OCI-LY1 (cell line): ENCODE measurements around the gene CFL1.

Source experiments
- EZH2 ChIP-seq: fragments of 200-600 bp; sonication (generic), shearing (Covaris generic); IDR thresholded peaks from 2 replicates; pipeline ENCODE4 v1.8.0; 2017; ENCODE audit warnings: borderline replicate concordance, mixed run types, mild to moderate bottlenecking, antibody characterized with exemption, low read length, moderate library complexity, mixed read lengths
- TF ChIP-seq, protein P1 (sequence below): fragments of 200-600 bp; sonication (generic), shearing (Covaris generic); IDR thresholded peaks from 2 replicates; pipeline ENCODE4 v1.5.1; 2017; ENCODE audit warnings: mild to moderate bottlenecking, antibody characterized with exemption, low read length, moderate library complexity, mixed read lengths

DNA sequence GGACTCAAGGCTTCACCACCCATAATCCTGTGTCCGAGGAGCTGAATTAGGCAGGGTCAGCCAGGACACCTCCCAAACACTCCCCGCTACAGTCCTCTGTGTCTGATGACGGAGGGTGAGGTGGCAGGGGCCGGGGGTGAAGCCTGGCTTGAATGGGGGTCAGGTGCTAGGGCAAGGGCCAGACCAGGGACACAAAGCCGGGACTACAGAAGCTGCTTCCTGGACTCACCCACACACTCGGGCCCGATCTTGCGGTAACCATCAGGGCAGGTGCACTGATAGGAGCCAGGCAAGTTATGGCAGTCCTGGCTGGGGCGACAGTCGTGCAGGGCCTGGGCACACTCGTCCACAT is 12.3 kb upstream of the CFL1 start:
- TF ChIP-seq, protein P1, sequence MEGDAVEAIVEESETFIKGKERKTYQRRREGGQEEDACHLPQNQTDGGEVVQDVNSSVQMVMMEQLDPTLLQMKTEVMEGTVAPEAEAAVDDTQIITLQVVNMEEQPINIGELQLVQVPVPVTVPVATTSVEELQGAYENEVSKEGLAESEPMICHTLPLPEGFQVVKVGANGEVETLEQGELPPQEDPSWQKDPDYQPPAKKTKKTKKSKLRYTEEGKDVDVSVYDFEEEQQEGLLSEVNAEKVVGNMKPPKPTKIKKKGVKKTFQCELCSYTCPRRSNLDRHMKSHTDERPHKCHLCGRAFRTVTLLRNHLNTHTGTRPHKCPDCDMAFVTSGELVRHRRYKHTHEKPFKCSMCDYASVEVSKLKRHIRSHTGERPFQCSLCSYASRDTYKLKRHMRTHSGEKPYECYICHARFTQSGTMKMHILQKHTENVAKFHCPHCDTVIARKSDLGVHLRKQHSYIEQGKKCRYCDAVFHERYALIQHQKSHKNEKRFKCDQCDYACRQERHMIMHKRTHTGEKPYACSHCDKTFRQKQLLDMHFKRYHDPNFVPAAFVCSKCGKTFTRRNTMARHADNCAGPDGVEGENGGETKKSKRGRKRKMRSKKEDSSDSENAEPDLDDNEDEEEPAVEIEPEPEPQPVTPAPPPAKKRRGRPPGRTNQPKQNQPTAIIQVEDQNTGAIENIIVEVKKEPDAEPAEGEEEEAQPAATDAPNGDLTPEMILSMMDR: no peak
- no peak for TF ChIP-seq EZH2
